Brain microvascular endothelial cell (primary cell): ENCODE measurements around the gene PPIL1.
A peak's percentile ranks its signal among the peaks of the same experiment; 100 is the strongest.

ENCODE experiments used
- DNase-seq: peaks from one replicate; pipeline ENCODE4 v3.0.0-alpha.2; 2020
- H3K27ac ChIP-seq: fragments of 250-450 bp; sonication (Bioruptor Pico); 2 replicates; pipeline ENCODE4 v1.5.1; 2020; ENCODE audit warnings: mild to moderate bottlenecking, moderate library complexity
- H3K27me3 ChIP-seq: fragments of 250-450 bp; sonication (Bioruptor Pico); replicated peaks from 2 replicates; pipeline ENCODE4 v1.5.1; 2020; ENCODE audit warnings: mild to moderate bottlenecking
- H3K36me3 ChIP-seq: fragments of 250-450 bp; sonication (Bioruptor Pico); replicated peaks from 2 replicates; pipeline ENCODE4 v1.5.1; 2020; ENCODE audit warnings: mild to moderate bottlenecking
- H3K4me3 ChIP-seq: 2 replicates; pipeline ENCODE4 v1.5.1; 2011; ENCODE audit warnings: low read depth, mild to moderate bottlenecking, control low read depth, low read length, moderate library complexity
- in situ Hi-C: cut with HindIII; loops from 2 replicates; pipeline ENCODE4 v1.10.0; 2017; ENCODE audit warnings: low sequenced_read_pairs, low pct_ligation_motif_present
- TF ChIP-seq, protein P1 (sequence below): IDR thresholded peaks from 2 replicates; pipeline ENCODE4 v1.5.1; 2011; ENCODE audit warnings: low read depth, mild to moderate bottlenecking, moderate library complexity, low read length, control low read depth, inconsistent platforms; ENCODE audit errors: missing control alignments

PPIL1 gene

DNA sequence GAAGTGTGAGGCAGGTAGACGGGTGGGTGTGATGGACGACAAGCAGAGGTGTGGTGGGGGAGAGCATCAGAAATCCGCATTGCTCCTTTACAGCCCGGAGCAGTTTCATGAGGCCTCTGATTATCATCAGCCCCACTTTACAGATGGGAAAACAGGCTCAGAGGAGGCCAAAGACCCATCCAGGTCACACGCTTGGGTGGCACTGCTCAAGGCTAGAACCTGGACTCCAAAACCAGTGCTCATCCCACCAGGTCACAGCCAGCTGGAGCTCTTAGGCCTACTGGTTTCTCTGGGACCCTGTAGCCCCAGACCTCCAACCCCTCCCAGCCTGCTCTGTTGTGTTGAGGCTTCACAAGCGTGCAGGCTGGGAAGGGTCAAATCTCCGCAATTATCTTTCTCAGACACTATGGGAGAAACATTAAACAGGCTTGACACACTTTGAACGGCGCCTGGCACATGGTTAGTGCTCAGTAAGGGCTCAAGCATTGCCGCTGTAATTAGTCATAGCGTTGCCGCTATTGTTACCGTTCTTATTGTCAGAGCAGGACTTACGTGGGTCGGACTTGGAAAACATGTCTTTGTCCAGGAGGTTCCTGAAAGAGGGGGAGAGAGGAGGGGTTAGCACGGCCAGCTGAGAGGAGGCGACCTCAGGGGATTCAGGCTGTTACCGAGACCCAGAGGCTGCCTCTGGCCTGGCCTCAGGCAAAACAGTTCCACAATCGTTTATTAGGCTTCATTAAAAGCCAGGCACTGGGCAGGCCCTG is 51.9 kb downstream of the PPIL1 start:
- in situ Hi-C loops, result no loop called here
- Histone ChIP-seq H3K27me3 (no peaks in the 10 kb centered on the region), H3K4me3 (no peak overlapping the region), H3K36me3 (no peaks in the 10 kb centered on the region), H3K27ac (no peak overlapping the region)
- TF ChIP-seq, protein P1, sequence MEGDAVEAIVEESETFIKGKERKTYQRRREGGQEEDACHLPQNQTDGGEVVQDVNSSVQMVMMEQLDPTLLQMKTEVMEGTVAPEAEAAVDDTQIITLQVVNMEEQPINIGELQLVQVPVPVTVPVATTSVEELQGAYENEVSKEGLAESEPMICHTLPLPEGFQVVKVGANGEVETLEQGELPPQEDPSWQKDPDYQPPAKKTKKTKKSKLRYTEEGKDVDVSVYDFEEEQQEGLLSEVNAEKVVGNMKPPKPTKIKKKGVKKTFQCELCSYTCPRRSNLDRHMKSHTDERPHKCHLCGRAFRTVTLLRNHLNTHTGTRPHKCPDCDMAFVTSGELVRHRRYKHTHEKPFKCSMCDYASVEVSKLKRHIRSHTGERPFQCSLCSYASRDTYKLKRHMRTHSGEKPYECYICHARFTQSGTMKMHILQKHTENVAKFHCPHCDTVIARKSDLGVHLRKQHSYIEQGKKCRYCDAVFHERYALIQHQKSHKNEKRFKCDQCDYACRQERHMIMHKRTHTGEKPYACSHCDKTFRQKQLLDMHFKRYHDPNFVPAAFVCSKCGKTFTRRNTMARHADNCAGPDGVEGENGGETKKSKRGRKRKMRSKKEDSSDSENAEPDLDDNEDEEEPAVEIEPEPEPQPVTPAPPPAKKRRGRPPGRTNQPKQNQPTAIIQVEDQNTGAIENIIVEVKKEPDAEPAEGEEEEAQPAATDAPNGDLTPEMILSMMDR, result no peak
- DNase-seq, result no peak

DNA sequence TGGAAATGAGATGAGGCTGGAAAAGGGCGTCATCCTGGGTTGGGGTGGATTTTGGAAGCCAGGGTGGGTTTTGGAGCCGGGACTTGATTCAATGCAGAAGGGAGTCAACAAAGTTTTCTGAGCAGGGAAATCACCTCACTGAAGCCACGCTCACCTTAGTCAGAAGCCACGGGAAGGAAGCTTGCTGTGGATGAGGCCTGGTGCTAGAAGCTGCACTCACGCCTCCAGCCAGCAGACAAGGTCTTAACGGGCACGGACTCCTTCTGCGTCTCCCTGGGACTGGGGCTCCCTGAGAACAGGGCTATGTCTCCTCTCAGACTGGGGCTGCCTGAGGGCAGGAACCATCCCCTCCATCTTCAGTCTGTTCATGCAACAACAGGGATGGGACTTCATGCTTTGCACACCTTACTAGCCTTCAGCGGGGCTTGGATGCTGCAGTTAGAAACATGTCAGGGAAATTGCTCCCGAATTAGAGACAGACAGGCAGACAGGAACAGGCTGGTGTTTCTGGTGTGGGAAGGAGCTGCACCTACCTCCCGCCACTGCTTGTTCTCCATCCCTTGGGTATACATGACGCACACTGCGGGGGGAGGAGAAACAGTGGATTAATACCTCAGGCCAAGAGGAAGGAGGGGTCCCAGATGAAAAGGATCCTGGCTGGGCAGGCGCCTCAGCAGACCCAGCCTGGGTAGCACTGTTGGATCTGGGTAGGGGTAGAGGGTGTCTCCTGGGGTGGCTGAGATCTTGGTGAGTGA is 52.8 kb downstream of the PPIL1 start:
- Histone ChIP-seq H3K27me3 (no peaks in the 10 kb centered on the region), H3K27ac (no peak overlapping the region), H3K4me3 (no peak overlapping the region), H3K36me3 (no peaks in the 10 kb centered on the region)
- no peak for DNase-seq
- TF ChIP-seq, protein P1, result no peak
- in situ Hi-C loops, result no loop called here

DNA sequence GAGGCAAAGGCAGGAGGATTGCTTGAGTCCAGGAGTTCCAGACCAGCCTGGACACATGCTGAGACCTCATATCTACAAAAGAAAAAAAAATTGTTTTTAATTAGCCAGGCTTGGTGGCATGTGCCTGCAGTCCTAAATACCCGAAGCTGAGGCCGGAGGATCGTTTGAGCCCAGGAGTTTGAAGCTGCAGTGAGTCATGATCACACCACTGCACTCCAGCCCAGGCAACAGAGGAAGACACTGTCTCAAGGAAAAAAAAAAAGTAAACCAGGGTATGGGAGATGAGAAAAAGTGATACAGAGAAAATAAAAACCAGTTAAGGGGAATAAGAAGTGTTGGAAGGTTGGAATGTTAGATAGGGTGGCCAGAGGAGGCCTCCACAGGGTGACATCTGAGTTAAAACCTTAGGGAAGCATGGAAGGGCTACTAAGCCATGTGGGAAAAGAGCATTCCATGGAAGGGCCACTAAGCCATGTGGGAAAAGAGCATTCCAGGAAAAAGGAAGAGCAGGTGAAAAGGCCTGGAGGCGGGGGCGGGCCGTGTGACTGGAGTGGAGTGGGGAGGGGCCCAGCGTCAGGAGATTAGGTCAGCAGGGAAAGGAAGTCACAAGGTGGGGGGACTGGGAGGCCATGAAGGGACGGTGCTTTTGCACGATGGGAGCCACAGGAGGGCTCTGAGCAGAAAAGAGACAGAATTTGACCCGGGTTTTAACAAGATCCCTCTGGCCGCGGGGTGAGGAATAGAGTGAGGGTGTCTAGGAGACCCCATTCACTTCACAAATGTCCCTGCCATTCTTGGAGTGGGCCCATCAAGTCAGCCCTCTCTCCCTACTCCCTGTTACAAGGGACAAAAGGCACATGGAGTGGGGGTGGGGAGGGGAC is 53.7 kb downstream of the PPIL1 start:
- TF ChIP-seq, protein P1, result no peak
- peak; percentile 61 for DNase-seq
- no peak overlapping the region for H3K4me3 ChIP-seq
- no peaks in the 10 kb centered on the region for H3K27me3 ChIP-seq
- H3K27ac ChIP-seq, result no peak overlapping the region
- in situ Hi-C loops, result no loop called here
- H3K36me3 ChIP-seq, result no peaks in the 10 kb centered on the region

DNA sequence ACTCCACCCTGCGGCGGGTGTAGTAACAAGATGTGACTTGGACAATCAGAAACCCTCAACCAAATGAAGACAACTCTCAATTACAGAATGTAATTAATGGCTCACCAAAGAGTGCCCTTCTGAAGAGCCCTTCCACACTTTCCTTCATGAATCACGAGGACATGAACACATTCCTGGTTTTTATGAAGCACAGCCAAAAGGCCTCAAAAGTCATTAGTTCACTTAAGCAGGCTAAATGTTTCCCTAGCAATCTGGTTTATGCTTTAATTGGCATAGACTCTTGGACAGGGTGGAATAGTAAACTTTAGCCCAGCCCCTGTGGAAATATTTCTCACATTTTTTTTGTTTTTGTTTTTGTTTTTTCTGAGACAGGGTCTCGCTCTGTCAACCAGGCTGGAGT is 55.8 kb downstream of the PPIL1 start:
- in situ Hi-C loops, result no loop called here
- H3K27ac ChIP-seq, result no peak overlapping the region
- no peak for DNase-seq
- TF ChIP-seq, protein P1, result no peak
- H3K27me3 ChIP-seq, result no peaks in the 10 kb centered on the region
- no peaks in the 10 kb centered on the region for H3K36me3 ChIP-seq
- H3K4me3 ChIP-seq, result no peak overlapping the region

DNA sequence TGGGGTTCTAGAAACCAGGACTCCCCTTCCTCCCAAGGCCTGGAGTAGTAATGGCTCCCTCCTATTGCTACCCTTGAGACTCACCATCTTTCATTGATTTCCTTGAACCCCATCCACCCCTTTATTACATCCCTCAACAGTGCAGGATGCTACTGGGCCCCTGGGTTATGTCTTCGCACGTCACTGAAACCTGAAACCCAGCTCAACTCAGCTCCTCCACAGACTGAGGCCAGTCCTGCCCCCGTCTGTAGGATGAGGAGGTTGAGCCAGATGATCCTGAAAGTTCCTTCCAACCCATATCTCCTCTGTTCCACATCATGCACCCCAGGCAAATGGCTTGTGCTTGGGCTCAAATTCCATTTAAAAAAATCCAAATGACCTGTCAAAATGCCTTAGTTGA is 56.8 kb downstream of the PPIL1 start:
- Histone ChIP-seq H3K36me3 (no peaks in the 10 kb centered on the region), H3K27ac (no peak overlapping the region), H3K27me3 (no peaks in the 10 kb centered on the region), H3K4me3 (no peak overlapping the region)
- no peak for DNase-seq
- TF ChIP-seq, protein P1, result no peak
- in situ Hi-C loops, result no loop called here
